Head of caudate nucleus (tissue), 42 donors: ENCODE results near the gene SKIDA1.

Source experiments
- DNase-seq, 42 donors: peaks; one replicate each; pipeline versions ENCODE4 v3.0.0 to v3.0.0-alpha.2; 2020 to 2021; ENCODE audit warnings: mixed read lengths in 7 of 42
- intact Hi-C: fragments of 100-400 bp; cut with DNase I; formaldehyde crosslinking; loops from one replicate; pipeline ENCODE4 v1.15.0; 2022

The SKIDA1 gene

GRCh38 chr10:21519941-21520436 lies 5.5 kb downstream of the SKIDA1 start:
- DNase-seq = peak in 1 of 42 donors; percentile 44

GRCh38 chr10:21519397-21519933 lies 6.0 kb downstream of the SKIDA1 start:
- intact Hi-C loops = no loop called here
- DNase-seq = peak in 1 of 42 donors; percentile 41

More at GRCh38 chr10:21519941-21520436, 5.5 kb downstream of the SKIDA1 start:
- intact Hi-C loops = loop anchor here (10.0 kb wide), 1 partner anchor 805 kb away; the partner anchor contains the start of gene BMI1

GRCh38 chr10:21518641-21519396 lies 6.7 kb downstream of the SKIDA1 start:
- peak in 5 of 42 donors; percentile 17 to 61 (median 31) for DNase-seq
- intact Hi-C loops = no loop called here

GRCh38 chr10:21518149-21518640 lies 7.3 kb downstream of the SKIDA1 start:
- intact Hi-C loops = no loop called here
- DNase-seq = peak in 13 of 42 donors; percentile 10 to 66 (median 42)

GRCh38 chr10:21517134-21518031 lies 8.1 kb downstream of the SKIDA1 start:
- intact Hi-C loops = no loop called here
- peak in 37 of 42 donors; percentile 49 to 84 (median 67) for DNase-seq

- peak; percentile 51 to 85 (median 73) for DNase-seq
- intact Hi-C loops = no loop called here
Observed at GRCh38 chr10:21516242-21517131, 9.0 kb downstream of the SKIDA1 start.

- DNase-seq = no peak
- intact Hi-C loops = no loop called here
Observed at GRCh38 chr10:21515361-21516241, 9.9 kb downstream of the SKIDA1 start.

- no peak for DNase-seq
- intact Hi-C loops = no loop called here
Observed at GRCh38 chr10:21514818-21515351, 10.6 kb downstream of the SKIDA1 start.

GRCh38 chr10:21514129-21514817 lies 11.2 kb downstream of the SKIDA1 start:
- DNase-seq = no peak
- intact Hi-C loops = no loop called here

- DNase-seq = no peak
- intact Hi-C loops = no loop called here
Observed at GRCh38 chr10:21513405-21513788, 12.1 kb downstream of the SKIDA1 start.

GRCh38 chr10:21512573-21513404 lies 12.7 kb downstream of the SKIDA1 start:
- no peak for DNase-seq
- intact Hi-C loops = no loop called here

- intact Hi-C loops = no loop called here
- DNase-seq = no peak
Observed at GRCh38 chr10:21511946-21512572, 13.4 kb downstream of the SKIDA1 start.

GRCh38 chr10:21511095-21511570 lies 14.3 kb downstream of the SKIDA1 start:
- no peak for DNase-seq
- intact Hi-C loops = no loop called here

- intact Hi-C loops = no loop called here
- peak in 26 of 42 donors; percentile 27 to 67 (median 52) for DNase-seq
Observed at GRCh38 chr10:21510241-21511094, 15.0 kb downstream of the SKIDA1 start.
